Stimulated activated CD4-positive, alpha-beta T cell treated with anti-CD3 and anti-CD28 coated beads, Interleukin-1b, Interleukin-23, amount 100 ng/mL, for 48 hours (primary cell): ENCODE results near the gene RBM41.
"Not testable (repeated sequence)": the region's sequence is repeated elsewhere in the genome, so short reads cannot be mapped to it uniquely, and the experiment has no call there.

Experiments
- DNase-seq: peaks from one replicate; pipeline ENCODE4 v3.0.0-alpha.2; 2020

The RBM41 gene

DNA sequence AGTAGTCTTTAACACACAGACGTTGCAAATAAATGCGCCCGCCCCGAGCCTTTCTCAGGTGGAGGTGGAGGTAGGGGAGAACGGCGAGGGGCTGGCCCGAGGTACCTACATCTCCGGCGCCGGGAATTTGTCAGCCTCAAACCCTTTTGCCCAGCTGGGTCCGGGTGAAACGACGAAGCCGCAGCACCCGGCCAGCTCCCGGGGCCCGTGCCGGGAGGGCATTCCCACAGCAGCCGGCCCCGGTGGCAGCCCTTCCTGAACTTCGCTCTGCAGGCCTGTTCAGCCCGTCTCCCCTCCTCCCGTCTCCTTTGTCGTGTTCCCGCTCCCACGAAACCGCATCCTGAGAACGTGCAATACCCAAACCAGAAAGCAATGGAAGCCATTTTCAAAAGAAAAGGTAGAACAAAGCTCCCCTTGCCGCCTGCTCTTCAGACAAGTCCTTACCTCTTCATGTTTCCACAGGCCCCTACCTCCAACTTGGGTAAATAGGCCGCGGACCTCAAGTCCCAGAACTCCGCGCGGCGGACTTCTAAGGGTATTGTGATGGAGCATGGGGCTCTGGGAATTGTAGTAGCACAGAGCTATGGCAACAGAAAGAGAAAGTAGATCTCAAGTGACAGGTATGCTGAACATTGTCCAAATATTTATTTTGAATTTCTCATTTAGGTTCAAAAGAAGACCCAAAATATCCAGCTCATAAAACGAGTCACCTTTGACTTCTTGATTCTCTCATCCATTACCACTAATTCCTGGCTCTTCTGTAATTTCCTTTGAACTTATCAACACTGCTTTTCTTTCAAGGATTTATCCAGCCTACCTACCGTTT, at the start of gene RBM41:
Gene RBM41 (minus strand): TSS at position 501 of the 826 bp plus-strand sequence. CDS start 49 bp downstream, at position 452.
- DNase-seq, result peak; percentile 75

DNA sequence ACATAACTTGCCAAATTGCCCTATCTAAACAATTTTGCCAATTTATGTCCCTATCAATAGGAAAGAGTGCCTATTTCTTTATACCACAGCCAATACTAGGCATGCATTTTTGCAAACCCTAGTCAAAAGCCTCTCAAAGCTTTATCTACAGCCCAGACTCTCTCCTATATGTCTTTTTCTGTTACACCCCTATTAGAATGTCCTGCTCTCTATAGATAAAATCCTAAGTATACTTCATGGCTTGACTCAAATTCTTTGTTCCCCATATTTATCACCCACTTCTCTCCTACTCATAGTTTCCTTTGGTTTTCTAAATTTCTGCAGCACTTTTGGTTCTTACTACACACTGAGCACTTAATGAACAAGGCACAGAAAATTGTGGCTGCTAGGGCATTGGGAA, 49.6 kb upstream of the RBM41 start:
- DNase-seq, result no peak

DNA sequence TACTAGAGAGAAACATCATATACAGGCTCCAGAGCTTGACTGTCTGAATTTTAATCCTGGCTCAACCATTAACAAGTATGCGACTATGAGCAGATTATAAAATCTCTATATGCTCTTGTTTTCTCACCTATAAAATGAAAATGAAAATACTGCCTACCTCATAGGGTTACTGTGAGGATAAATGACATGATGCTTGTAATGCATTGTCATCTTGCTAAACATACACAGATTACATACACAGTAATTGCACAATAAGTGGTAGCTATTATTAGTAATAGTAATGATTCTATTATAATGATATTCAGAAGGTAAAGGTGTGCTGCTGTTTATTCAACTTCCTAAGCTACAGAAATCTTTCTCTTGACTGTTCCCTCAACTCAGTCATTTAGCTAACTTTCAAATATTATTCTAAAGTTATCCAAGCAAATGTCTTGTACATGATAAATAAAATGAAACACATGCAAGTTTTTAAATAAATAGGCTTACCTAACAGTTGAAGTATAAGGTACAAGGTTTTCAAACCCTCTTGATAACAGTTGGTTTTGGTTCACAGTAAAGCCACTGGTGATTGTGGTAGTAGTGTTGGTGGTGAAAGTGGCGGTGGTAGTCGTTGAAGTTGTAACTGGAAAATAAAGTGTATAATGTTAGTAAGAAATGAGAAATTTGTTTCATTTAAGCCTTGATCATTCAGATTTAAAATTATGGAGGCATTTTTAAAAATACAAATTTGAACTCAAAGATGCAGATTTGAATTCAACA, 48.7 kb upstream of the RBM41 start:
- no peak for DNase-seq

DNA sequence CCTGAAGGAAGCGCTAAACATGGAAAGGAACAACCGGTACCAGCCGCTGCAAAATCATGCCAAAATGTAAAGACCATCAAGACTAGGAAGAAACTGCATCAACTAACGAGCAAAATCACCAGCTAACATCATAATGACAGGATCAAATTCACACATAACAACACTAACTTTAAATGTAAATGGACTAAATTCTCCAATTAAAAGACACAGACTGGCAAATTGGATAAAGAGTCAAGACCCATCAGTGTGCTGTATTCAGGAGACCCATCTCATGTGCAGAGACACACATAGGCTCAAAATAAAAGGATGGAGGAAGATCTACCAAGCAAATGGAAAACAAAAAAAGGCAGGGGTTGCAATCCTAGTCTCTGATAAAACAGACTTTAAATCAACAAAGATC, 39.0 kb upstream of the RBM41 start:
- not testable (repeated sequence) for DNase-seq

DNA sequence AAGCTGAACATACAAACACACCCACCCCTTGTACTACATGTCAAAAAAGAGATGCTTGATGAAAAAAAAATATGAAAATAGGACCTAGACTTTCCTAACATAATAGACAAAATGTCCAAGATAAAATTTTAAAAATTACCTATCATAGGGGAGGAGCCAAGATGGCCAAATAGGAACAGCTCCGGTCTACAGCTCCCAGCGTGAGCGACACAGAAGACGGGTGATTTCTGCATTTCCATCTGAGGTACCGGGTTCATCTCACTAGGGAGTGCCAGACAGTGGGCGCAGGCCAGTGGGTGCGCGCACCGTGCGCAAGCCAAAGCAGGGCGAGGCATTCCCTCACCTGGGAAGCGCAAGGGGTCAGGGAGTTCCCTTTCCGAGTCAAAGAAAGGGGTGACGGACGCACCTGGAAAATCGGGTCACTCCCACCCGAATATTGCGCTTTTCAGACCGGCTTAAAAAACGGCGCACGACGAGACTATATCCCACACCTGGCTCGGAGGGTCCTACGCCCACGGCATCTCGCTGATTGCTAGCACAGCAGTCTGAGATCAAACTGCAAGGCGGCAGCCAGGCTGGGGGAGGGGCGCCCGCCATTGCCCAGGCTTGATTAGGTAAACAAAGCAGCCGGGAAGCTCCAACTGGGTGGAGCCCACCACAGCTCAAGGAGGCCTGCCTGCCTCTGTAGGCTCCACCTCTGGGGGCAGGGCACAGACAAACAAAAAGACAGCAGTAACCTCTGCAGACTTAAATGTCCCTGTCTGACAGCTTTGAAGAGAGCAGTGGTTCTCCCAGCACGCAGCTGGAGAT, 37.2 kb upstream of the RBM41 start:
- not testable (repeated sequence) for DNase-seq

DNA sequence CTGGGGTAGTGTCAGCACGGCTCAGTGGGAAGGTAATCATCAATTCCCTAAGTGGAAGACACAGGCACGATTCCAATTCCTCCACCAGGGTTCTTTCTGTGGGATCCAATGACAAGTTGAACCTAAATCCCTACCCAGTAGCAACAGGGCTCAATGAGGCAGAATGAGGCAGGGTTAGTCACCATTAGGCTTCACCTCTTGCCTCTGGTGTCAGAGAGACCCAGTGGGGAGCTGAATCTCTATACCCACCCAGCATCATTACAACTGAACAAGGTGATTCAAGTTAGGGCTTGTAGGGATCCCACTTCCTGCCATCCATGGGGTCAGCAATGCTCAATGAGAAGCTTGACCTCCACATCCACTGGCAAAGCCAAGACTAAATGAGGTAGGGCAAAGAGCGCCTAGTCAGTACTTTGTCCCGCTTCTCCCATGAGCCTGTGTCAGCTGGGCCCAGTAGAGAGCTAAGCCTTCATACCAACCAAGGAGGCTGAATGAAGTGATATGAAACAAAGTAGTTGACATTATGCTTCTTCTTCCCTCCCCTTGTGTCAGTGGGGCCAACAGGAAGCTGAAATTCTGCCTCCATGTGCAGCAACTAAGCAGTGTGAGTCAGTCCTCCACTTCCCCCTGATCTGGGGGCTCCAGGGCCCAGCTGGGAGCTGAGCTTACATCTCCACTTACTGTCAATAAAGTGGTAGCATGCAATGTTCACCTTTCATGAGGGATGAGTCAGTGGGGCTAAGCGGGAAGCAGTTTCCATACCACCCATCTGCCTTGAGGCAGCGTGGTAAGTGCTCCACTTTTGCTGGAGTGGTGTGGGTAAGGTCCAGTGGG, 36.4 kb upstream of the RBM41 start:
- DNase-seq, result peak; percentile 33

DNA sequence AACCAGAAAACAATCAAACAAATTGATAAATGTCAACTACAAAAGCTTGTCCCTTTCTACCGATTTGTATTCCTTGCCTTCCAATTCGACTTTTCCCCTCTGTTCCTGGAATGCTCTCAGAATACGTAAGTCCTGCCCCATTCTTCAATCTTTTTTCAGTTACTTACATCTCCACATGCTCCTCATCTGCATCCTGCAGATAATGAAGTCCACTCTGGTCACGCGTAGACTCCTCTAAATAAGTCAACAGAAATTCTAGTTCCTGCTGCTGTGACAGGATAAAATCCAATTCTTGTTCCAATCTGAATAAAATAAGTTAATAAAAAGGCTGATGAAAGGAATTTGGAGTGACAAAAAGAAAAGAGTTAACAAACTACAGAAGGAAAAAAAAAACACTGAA, 34.4 kb upstream of the RBM41 start:
- no peak for DNase-seq

DNA sequence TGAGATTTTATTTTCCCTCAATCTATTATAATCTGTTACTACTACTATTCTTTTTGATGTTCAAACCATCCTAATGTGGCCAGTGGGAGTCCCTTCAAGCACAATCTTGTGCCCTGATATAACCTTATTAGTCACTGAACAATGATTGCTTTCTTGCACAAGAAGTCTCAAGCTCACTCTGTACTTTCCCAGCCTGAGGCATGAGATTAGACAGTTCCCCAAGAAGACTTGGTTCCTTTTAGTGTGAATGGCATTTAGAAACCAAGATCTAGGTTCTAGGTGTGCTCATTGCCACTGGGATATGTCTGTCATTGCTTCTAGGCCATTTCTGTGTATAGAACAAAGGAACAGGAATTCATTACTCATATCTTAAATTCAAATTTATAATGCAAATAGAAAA, 28.0 kb upstream of the RBM41 start:
- DNase-seq, result no peak

DNA sequence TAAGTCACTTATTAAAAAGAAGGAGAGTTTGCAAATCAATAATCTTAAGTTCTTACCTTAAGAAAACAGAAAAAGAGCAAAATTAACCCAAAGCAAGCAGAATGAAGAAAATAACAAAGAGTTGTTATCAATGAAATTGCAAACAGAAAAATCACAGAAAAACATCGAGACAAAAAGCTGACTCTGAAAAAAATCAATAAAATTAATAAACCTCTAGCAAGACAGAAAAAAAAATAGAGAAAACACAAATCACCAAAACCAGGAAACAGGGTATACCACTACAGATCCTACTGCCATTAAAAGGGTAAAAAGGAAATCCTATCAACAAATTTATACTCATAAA, 17.3 kb upstream of the RBM41 start:
- DNase-seq, result no peak

DNA sequence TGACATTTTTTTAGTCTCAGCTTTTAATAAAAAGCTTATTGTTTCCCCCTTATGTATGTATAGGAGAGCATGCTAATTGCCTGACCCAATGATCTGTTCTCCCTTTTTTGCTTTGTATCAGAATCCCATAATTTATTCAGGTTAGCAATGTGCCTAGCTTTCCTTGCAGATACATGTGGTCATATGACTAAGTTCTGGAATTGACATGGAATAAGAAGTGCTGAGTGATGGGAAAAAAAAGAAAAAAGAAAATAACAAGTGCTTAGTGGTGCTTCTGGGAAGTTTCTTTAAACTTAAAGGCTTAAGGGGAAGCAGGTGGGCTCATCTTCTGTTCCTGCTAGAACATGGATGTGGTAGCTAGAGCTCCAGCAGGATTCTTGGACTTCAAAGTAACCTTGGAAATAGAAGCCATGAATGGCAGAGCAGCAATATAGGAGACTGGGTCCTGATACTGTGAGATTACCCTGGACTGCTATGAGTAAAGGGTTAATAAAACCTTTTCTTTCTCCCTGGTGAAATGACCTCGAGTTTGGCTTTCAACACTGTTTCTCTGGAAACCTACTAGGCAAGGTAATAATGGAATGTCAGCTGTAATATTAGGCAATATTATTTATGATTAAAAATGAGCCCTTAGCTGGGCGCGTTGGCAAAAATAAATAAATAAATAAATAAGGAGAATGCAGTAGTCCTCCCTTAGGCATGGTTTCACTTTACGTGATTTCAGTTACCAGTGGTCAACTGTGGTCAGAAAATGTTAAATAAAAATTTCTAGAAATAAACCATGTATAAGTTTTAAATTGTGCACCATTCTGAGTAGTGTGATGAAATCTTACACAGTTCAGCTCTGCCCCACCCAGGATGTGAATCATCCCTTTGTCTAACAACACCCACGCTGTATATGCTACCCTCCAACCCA, 16.7 kb upstream of the RBM41 start:
- peak; percentile 13 for DNase-seq

DNA sequence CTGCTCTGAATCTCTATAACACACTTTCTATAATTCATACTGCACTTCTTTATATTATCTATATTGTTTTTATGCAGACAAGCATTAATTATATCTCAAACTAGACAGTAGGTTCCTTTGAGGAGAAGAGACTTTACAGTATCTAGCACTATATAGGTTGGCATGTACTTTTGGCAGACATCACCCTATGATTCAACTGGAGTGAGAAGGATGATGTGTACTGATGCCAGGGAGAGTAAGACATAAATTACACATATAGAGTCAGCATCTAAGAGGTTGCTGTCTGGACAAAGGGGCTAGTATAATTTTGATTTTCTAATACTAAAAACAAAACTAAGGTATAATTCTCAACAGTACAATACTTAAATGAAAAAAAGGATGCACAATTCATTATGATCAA, 5.1 kb upstream of the RBM41 start:
- DNase-seq, result no peak

DNA sequence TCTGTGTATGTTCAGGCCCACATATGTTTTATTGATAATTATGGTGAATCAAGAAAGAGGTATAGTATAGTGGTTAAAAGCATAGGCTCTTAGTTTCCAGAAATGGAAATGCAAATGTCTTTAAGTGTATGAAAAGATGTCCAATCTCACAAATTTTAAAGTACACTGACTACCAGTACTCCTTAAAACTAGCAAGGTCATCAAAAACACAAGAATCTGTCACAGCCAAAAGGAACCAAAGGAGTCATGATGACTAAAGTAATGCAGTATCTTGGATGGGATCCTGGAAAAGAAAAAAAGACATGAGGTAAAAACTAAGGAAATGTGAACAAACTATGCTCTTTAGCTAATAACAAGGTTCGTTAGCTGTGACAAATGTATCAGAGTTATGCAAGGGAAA, 661 bp upstream of the RBM41 start:
- DNase-seq, result no peak

DNA sequence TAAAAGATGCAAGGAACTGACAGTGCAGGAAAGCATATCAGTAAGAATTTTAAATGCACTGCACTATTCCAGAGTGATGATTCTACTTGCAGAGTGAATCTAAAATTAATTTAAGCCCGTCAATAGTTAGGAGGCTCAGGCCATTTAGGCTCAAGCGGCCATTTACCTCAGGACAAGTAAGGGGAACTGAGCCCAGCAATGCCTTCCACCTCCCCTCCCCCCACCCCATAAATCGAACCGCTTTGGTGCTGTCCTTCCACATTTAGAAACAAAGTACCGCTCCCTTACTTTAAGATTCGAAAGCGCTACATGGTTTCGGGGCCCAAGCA, 665 bp downstream of the RBM41 start:
- no peak for DNase-seq

DNA sequence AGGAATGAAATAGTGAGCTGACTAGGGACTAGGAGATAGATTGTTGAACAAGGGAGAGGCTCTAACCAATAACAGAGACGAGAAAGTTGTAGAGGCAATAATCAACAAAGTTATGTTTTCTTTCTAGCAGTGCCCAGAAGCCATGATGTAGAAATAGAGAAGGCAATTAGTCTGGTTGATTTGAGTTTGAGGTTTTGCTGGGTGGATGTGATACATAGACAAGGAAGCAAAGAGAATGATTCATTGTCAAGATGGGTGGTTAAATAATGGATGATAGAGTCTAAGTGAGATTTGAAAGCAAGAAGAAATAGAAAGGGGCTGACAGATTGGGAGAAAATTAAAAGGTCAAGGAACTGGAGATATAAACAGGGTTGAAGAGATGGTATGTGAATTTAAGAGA, 11.2 kb downstream of the RBM41 start:
- DNase-seq, result no peak

DNA sequence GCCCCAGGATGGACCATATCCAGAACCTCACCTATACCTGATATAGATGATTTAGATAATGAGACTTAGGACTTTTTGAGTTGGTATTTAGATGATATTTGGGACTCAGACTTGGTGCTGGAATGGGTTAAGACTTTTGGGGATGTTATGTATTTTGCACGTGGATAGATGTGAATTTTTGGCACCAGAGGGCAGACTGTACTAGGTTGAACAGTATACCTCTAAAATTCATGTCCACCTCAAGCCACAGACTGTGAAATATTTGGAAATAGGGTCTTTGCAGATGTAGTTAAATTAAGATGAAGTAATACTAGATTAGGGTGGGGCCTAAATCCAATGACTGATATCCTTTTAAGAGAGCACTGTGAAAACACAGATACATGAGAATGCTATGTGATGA, 15.6 kb downstream of the RBM41 start:
- DNase-seq, result no peak

DNA sequence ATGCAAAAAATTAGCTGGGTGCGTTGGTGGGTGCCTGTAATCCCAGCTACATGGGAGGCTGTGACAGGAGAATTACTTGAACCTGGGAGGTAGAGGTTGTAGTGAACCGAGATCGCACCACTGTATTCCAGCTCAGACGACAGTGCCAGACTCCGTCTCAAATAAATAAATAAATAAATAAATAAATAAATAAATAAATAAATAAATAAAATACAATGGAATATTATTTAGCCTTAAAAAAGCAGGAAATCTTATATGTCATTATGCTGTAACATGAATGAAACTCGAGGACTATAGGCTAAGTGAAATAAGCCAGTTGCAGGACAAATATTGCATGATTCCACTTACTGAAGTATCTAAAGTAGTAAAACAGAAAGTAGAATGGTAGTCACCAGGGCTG, 42.5 kb downstream of the RBM41 start:
- DNase-seq, result no peak

DNA sequence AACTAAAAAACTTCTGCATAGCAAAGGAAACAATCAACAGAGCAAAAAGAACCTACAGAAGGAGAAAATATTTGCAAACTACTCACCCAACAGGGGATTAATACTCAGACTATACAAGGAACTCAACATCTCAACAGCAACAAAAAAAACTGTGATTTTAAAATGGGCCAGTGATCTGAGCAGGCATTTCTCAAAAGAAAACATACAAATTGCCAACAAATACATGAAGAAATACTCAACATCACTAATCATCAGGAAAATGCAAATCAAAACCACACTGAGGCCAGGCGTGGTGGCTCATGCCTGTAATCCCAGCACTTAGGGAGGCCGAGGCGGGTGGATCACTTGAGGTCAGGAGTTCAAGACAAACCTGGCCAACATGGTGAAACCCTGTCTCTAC, 60.9 kb downstream of the RBM41 start:
- not testable (repeated sequence) for DNase-seq

DNA sequence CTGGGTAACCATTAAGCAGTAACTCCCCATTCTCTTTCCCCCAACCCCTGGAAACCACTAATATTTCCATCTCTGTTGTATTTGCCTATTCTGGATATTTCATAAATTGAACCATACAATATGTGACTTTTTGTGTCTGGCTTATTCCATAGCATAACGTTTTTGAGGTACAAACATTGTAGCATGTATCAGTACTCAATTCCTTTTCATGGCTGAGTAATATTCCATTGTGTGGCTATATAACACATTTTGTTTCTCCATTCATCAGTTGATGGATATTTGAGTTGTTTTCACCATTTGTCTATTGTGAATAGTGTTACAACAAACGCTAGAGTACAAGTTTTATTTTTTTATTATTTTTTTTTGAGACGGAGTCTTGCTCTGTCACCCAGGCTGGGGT, 63.6 kb downstream of the RBM41 start:
- no peak for DNase-seq

DNA sequence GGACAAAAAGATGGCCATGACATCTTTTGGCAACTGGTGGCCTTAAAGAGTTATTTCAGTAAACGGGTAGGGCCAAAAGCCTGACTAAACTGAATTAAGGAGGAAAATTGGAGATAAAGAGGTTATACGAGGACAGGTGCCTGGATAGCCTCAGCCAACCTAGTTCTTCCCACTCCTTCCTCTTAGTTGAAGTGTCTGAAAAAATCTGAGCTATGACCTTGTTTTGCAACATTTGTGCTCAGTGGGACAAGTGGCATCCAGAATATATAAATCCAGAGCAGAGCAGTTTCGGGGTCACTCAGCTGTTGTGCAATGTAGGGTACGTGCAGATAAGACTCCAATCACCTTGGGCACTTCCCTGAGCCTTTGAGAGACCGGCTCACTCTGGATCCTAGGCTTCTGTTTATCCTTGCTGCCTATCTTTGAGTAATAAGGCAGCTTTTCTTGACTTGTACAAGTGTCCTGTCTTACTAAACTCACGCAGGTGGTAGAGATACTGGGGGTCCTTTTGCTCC, 68.4 kb downstream of the RBM41 start:
- DNase-seq, result no peak

DNA sequence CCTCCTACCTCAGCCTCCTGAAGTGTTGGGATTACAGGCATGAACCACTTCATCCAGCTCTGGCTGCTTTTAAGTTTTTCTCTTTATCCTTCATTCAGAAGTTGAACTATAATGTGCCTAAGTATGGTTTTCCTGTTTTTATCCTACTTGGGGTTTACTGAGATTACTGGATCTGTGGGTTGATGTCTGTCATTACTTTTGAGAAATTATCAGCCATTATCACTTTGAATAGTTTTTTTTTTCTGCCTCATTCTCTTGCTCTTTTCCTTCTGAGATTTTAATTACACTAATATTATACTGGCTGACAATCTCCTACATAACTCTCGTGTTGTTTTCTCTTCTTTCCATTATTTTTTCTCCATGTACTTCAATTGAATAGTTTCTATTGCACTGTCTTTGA, 71.0 kb downstream of the RBM41 start:
- no peak for DNase-seq

DNA sequence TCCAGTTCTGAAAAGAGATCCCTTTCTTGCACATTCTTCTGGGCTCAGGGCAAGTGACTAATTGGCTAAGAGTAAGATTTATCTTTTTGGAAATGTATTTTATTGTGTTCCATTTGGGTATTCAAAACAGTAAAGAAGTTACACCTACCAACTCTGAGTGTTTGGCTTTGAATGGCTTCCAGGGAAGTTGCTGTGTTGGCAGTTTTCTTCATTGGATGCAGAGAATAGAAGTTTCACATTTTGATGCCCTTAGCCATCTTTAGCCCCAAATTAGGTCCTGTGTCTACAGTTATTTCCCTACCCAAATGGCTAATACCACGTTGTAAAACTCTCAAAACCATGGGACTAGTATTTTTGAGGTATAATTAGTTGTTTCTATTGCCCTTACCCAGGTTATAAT, 88.9 kb downstream of the RBM41 start:
- no peak for DNase-seq

DNA sequence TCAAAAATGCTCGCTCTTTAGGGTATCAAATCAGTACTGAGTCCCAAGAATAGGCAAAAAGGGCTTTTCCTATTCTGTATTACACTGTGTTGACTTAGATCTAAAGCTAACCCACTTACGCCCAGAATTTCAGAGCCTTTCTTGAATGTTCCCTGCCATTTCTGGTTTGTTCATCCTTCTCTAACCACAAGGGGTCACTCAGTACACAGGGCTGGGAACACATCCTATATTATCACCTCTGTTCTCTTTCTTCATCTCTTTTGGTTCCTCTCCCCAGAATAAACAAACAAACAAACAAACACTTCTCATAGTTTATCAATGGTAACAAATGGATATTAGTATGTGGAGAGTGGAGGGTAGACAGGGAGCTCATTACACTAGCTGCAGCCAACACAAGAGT, 93.1 kb downstream of the RBM41 start:
- DNase-seq, result no peak
